Tibial artery (tissue), 4 donors: ENCODE data around the gene SERTAD2.

Experiments used
- DNase-seq, 2 donors: peaks; one replicate each; pipeline ENCODE4 v3.0.0-alpha.2; 2019
- H3K27ac ChIP-seq, 2 donors: fragments of 200-600 bp; sonication (generic) in 1 of 2; 1 replicate in 1 of 2; 2 replicates in 1 of 2; pipeline ENCODE4 v1.5.1; 2018 to 2019; ENCODE audit warnings: mild to moderate bottlenecking in 1 of 2
- H3K27me3 ChIP-seq, 2 donors: fragments of 200-600 bp; sonication (generic) in 1 of 2; one replicate each; pipeline versions ENCODE4 v1.5.1 to v1.6.0; 2016 to 2019
- H3K36me3 ChIP-seq, 3 donors: fragments of 200-600 bp; sonication (generic) in 2 of 3; one replicate each; pipeline ENCODE4 v1.5.1; 2016 to 2019; ENCODE audit warnings: mild to moderate bottlenecking in 2 of 3
- H3K4me1 ChIP-seq, 4 donors: fragments of 200-600 bp; sonication (generic) in 2 of 4; 1 replicate in 3 of 4; 2 replicates in 1 of 4; pipeline ENCODE4 v1.5.1; 2016 to 2019
- H3K4me3 ChIP-seq, 2 donors: fragments of 200-600 bp; sonication (generic) in 1 of 2; 1 replicate in 1 of 2; 2 replicates in 1 of 2; pipeline ENCODE4 v1.5.1; 2018 to 2019; ENCODE audit warnings: mild to moderate bottlenecking in 2 of 2
- H3K9me3 ChIP-seq, 3 donors: fragments of 200-600 bp; sonication (generic) in 1 of 3; one replicate each; pipeline ENCODE4 v1.5.1; 2016 to 2019
- intact Hi-C: fragments of 100-400 bp; cut with DNase I; formaldehyde crosslinking; loops from one replicate; pipeline ENCODE4 v1.15.0; 2023; ENCODE audit warnings: low total_unique reads
- TF ChIP-seq, protein P1 (sequence below), 2 experiments: fragments of 200-600 bp in 1 of 2; fragments of 450-650 bp in 1 of 2; IDR thresholded peaks; one replicate each; pipeline ENCODE4 v1.5.1; 2017 to 2019; ENCODE audit warnings: antibody characterized with exemption in 2 of 2, mild to moderate bottlenecking in 1 of 2, moderate library complexity in 1 of 2

Gene SERTAD2

DNA sequence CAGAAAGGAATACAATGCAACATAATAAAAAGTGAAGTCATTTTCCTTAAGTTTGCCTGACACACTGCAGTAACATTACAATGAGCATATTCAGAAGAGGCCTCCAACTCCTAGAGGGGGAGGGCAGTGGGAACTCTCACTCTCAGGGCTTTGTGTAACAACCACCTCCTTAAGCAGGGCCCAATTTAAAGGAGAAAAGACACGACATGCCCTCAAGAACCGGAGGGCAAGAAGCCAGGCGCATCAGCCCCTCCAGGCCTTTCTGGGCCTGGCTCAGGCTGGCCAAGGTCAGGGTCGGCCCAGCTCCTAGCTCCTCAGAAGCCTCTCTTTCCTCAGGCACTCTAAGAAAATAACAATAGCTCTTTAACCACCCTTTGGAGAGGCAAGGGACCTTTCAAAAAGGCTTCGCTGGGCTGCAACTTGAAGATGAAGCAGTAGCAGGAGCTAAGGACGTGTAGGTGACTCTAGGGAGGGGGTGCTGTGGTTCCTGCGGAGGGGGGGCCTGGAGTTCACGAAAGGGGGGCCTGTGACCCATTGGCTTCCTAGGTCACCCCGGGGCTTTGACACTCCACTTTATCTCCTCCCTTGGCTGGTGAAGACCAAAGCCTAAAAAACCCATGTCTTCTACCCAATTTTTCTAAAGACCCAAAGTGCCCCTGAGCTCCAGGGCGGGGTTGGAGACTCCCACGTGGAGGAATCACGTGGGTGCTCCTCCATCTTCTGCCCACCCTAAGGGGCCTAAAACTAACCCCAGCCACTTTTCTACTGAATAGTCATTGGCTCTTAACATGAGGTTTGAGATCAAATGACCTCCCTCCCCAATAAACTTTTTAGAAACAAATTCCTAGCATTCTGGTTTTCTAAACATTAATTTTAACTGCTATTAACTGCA, 13.3 kb downstream of the SERTAD2 start:
- Histone ChIP-seq H3K4me3 (no peak overlapping the region), H3K27ac (no peak overlapping the region), H3K27me3 (no peaks in the 10 kb centered on the region), H3K36me3 (peaks cover 10 to 15% (median 12%) of the 10 kb centered on the region in 3 donors), H3K9me3 (no peaks in the 10 kb centered on the region), H3K4me1 (peaks cover 0 to 34% (median 22%) of the 10 kb centered on the region in 4 donors)
- intact Hi-C loops = loop anchor here (5.0 kb wide), 1 partner anchor 227 kb away; no protein-coding TSS in a partner anchor
- no peak for DNase-seq
- TF ChIP-seq, protein P1, sequence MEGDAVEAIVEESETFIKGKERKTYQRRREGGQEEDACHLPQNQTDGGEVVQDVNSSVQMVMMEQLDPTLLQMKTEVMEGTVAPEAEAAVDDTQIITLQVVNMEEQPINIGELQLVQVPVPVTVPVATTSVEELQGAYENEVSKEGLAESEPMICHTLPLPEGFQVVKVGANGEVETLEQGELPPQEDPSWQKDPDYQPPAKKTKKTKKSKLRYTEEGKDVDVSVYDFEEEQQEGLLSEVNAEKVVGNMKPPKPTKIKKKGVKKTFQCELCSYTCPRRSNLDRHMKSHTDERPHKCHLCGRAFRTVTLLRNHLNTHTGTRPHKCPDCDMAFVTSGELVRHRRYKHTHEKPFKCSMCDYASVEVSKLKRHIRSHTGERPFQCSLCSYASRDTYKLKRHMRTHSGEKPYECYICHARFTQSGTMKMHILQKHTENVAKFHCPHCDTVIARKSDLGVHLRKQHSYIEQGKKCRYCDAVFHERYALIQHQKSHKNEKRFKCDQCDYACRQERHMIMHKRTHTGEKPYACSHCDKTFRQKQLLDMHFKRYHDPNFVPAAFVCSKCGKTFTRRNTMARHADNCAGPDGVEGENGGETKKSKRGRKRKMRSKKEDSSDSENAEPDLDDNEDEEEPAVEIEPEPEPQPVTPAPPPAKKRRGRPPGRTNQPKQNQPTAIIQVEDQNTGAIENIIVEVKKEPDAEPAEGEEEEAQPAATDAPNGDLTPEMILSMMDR (IDR thresholded peaks at IDR 0.05) = no peak

DNA sequence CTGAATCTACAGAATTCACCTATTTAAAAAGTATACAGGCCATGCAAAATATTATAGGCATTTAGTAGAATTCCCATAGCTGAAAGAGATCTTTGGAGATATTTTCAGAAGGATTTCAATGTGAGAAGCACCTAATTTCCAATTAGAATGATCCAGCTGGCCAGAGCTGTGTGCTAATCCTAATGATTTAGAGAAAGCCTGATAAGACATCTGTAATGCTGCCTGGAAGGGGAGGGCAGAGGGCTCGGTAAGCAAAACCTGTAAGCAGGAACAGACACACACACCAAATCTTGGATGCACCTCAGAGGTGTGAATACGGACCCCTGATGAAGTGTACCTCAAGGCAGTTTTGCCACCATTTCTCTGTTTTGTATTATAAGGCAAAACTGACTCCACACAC, 14.0 kb downstream of the SERTAD2 start:
- no peaks in the 10 kb centered on the region for H3K27me3 ChIP-seq
- peaks cover 15 to 22% (median 17%) of the 10 kb centered on the region in 3 donors for H3K36me3 ChIP-seq
- no peak overlapping the region for H3K4me3 ChIP-seq
- TF ChIP-seq, protein P1 (IDR thresholded peaks at IDR 0.05) = no peak
- intact Hi-C loops = loop anchor here (5.0 kb wide), 1 partner anchor 228 kb away; no protein-coding TSS in a partner anchor
- no peak overlapping the region for H3K27ac ChIP-seq
- DNase-seq = no peak
- peaks cover 0 to 34% (median 21%) of the 10 kb centered on the region in 4 donors for H3K4me1 ChIP-seq
- H3K9me3 ChIP-seq = no peaks in the 10 kb centered on the region

- intact Hi-C loops = no loop called here
- no peak for DNase-seq
- H3K9me3 ChIP-seq = no peaks in the 10 kb centered on the region
- H3K27ac ChIP-seq = no peak overlapping the region
- peaks cover 0 to 28% (median 16%) of the 10 kb centered on the region in 4 donors for H3K4me1 ChIP-seq
- peaks cover 23 to 33% (median 25%) of the 10 kb centered on the region in 3 donors for H3K36me3 ChIP-seq
- TF ChIP-seq, protein P1 (IDR thresholded peaks at IDR 0.05) = no peak
- no peaks in the 10 kb centered on the region for H3K27me3 ChIP-seq
- H3K4me3 ChIP-seq = no peak overlapping the region
These were observed 15.1 kb downstream of the SERTAD2 start for GRCh38 chr2:64638502-64639120.

- Histone ChIP-seq H3K4me1 (peaks cover 0 to 24% (median 13%) of the 10 kb centered on the region in 4 donors), H3K27ac (no peak overlapping the region), H3K27me3 (no peaks in the 10 kb centered on the region), H3K4me3 (no peak overlapping the region), H3K9me3 (no peaks in the 10 kb centered on the region), H3K36me3 (peaks cover 25 to 40% (median 26%) of the 10 kb centered on the region in 3 donors)
- DNase-seq = no peak
- TF ChIP-seq, protein P1 (IDR thresholded peaks at IDR 0.05) = no peak
- intact Hi-C loops = no loop called here
These were observed 15.8 kb downstream of the SERTAD2 start for GRCh38 chr2:64637931-64638330.

- intact Hi-C loops = no loop called here
- peaks cover 0 to 23% (median 13%) of the 10 kb centered on the region in 4 donors for H3K4me1 ChIP-seq
- H3K27me3 ChIP-seq = no peaks in the 10 kb centered on the region
- TF ChIP-seq, protein P1 (IDR thresholded peaks at IDR 0.05) = no peak
- peaks cover 25 to 45% (median 31%) of the 10 kb centered on the region in 3 donors for H3K36me3 ChIP-seq
- H3K27ac ChIP-seq = no peak overlapping the region
- H3K9me3 ChIP-seq = no peaks in the 10 kb centered on the region
- H3K4me3 ChIP-seq = no peak overlapping the region
- no peak for DNase-seq
These were observed 16.6 kb downstream of the SERTAD2 start for GRCh38 chr2:64637000-64637635.
